Testis (tissue), 3 donors: ENCODE data around the gene HYAL1. TPM values are rescaled to one million over a fixed set of nuclear protein-coding genes. Genes with fewer than 3 reads are reported as not detected.
"Not testable (repeated sequence)": the region's sequence is repeated elsewhere in the genome, so short reads cannot be mapped to it uniquely, and the experiment has no call there.

Source experiments
- DNase-seq: peaks from one replicate; pipeline ENCODE4 v3.0.0-alpha.2; 2019
- H3K27ac ChIP-seq, 2 donors: fragments of 200-600 bp; sonication (generic); one replicate each; pipeline ENCODE4 v1.5.1; 2019
- H3K27me3 ChIP-seq: fragments of 200-600 bp; sonication (generic); one replicate; pipeline ENCODE4 v1.5.1; 2019
- H3K36me3 ChIP-seq: fragments of 200-600 bp; sonication (generic); one replicate; pipeline ENCODE4 v1.5.1; 2017; ENCODE audit warnings: low read depth; ENCODE audit errors: missing control alignments
- H3K4me1 ChIP-seq: fragments of 200-600 bp; sonication (generic); one replicate; pipeline ENCODE4 v1.5.1; 2019
- H3K4me3 ChIP-seq, 2 donors: fragments of 200-600 bp; sonication (generic); one replicate each; pipeline ENCODE4 v1.5.1; 2017 to 2019
- H3K9me3 ChIP-seq: fragments of 200-600 bp; sonication (generic); one replicate; pipeline ENCODE4 v1.5.1; 2017
- POLR2A ChIP-seq: fragments of 450-650 bp; IDR thresholded peaks from one replicate; pipeline ENCODE4 v1.6.1; 2017; ENCODE audit warnings: antibody characterized with exemption, mild to moderate bottlenecking, moderate library complexity
- WGBS, 2 donors: methylation state at CpG; one replicate each; pipeline ENCODE4 v1.1.5; 2018; 5-methylcytosine and 5-hydroxymethylcytosine counted together
- intact Hi-C: fragments of 100-400 bp; cut with DNase I; formaldehyde crosslinking; loops from one replicate; pipeline ENCODE4 v1.15.1; 2023; ENCODE audit warnings: low total_unique reads
- polyA plus RNA-seq: library from polyadenylated mRNA; stranded (reverse); fragments of 350-450 nt; fragmentation: Illumina TruSeq; extraction: RNeasy Lipid Tissue Mini Kit (QIAGEN cat#74804); gene quantifications from one replicate; pipeline ENCODE4 v1.2.3, GENCODE V29; 2014; ENCODE audit warnings: low read depth, low replicate concordance; ENCODE audit not compliant: insufficient read depth
- total RNA-seq, 2 donors: library from RNA; depleted of rRNA; stranded (reverse); fragments of >200 nt; gene quantifications; one replicate each; pipeline ENCODE4 v1.2.3, GENCODE V29; 2016
- TF ChIP-seq, protein P1 (sequence below), 3 experiments: fragments of 450-650 bp in 2 of 3; fragments of 200-600 bp in 1 of 3; sonication (generic) in 1 of 3; IDR thresholded peaks; one replicate each; pipeline ENCODE4 v1.5.1; 2016 to 2019; ENCODE audit warnings: antibody characterized with exemption in 3 of 3, mild to moderate bottlenecking in 2 of 3, moderate library complexity in 1 of 3

HYAL1 gene
- total and polyA plus RNA-seq, 3 donors from 2014 or later: 2.7 to 3.7 (median 3.2) TPM

- H3K36me3 ChIP-seq: no peaks in the 10 kb centered on the region
- H3K9me3 ChIP-seq: no peaks in the 10 kb centered on the region
- H3K4me3 ChIP-seq: no peak overlapping the region
- 59 to 71% methylated on average over 6 of the region's 6 CpGs for WGBS, 2 donors
- no peaks in the 10 kb centered on the region for H3K27me3 ChIP-seq
- peak overlapping the region; percentile 66 to 72 for H3K27ac ChIP-seq
- DNase-seq: no peak
- TF ChIP-seq POLR2A: no peak
- TF ChIP-seq, protein P1, sequence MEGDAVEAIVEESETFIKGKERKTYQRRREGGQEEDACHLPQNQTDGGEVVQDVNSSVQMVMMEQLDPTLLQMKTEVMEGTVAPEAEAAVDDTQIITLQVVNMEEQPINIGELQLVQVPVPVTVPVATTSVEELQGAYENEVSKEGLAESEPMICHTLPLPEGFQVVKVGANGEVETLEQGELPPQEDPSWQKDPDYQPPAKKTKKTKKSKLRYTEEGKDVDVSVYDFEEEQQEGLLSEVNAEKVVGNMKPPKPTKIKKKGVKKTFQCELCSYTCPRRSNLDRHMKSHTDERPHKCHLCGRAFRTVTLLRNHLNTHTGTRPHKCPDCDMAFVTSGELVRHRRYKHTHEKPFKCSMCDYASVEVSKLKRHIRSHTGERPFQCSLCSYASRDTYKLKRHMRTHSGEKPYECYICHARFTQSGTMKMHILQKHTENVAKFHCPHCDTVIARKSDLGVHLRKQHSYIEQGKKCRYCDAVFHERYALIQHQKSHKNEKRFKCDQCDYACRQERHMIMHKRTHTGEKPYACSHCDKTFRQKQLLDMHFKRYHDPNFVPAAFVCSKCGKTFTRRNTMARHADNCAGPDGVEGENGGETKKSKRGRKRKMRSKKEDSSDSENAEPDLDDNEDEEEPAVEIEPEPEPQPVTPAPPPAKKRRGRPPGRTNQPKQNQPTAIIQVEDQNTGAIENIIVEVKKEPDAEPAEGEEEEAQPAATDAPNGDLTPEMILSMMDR (IDR thresholded peaks at IDR 0.05): no peak
- intact Hi-C loops: no loop called here
- peaks cover 66% of the 10 kb centered on the region for H3K4me1 ChIP-seq
Measured at GRCh38 chr3:50263478-50264382, 39.6 kb downstream of the HYAL1 start.

- no peaks in the 10 kb centered on the region for H3K27me3 ChIP-seq
- 82 to 85% methylated on average over 7 of the region's 7 CpGs for WGBS, 2 donors
- H3K27ac ChIP-seq: no peak overlapping the region
- no peak for DNase-seq
- H3K9me3 ChIP-seq: no peaks in the 10 kb centered on the region
- TF ChIP-seq POLR2A: no peak
- TF ChIP-seq, protein P1 (IDR thresholded peaks at IDR 0.05): no peak
- no peaks in the 10 kb centered on the region for H3K36me3 ChIP-seq
- H3K4me3 ChIP-seq: no peak overlapping the region
- intact Hi-C loops: no loop called here
- peaks cover 60% of the 10 kb centered on the region for H3K4me1 ChIP-seq
Measured at GRCh38 chr3:50262778-50263177, 40.6 kb downstream of the HYAL1 start.

DNA sequence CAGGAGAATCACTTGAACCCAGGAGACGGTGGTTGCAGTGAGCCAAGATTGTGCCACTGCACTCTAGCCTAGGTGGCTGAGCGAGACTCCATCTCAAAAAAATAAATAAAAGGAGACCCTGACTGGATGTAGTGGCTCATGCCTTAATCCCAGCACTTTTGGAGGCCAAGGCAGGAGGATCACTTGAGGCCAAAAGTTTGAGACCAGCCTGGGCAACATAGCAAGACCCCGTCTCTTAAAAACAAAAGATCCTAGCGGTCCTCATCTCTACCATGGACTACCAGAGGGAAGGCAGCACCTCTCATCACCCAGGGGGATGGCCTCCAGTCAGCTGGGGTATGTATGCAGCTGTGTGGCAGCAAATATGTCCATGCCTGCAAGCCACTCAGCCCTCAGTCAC, 41.2 kb downstream of the HYAL1 start:
- Histone ChIP-seq H3K27ac (peak overlapping the region in 1 of 2 donors; percentile 99), H3K4me1 (peaks cover 55% of the 10 kb centered on the region)
- H3K27me3 ChIP-seq, H3K36me3 ChIP-seq, intact Hi-C loops, H3K4me3 ChIP-seq, DNase-seq, H3K9me3 ChIP-seq: not testable (repeated sequence)
- WGBS, 2 donors: 95 to 99% methylated on average over 4 of the region's 4 CpGs

GRCh38 chr3:50261505-50261904, 41.9 kb downstream of the HYAL1 start:
- Histone ChIP-seq H3K27me3 (no peaks in the 10 kb centered on the region), H3K36me3 (no peaks in the 10 kb centered on the region), H3K27ac (peak overlapping the region; percentile 99), H3K4me3 (no peak overlapping the region), H3K4me1 (peaks cover 48% of the 10 kb centered on the region), H3K9me3 (no peaks in the 10 kb centered on the region)
- no peak for TF ChIP-seq POLR2A
- TF ChIP-seq, protein P1 (IDR thresholded peaks at IDR 0.05): no peak
- intact Hi-C loops: no loop called here
- 27 to 57% methylated on average over 1 to 2 of the region's 2 CpGs for WGBS, 2 donors
- no peak for DNase-seq

DNA sequence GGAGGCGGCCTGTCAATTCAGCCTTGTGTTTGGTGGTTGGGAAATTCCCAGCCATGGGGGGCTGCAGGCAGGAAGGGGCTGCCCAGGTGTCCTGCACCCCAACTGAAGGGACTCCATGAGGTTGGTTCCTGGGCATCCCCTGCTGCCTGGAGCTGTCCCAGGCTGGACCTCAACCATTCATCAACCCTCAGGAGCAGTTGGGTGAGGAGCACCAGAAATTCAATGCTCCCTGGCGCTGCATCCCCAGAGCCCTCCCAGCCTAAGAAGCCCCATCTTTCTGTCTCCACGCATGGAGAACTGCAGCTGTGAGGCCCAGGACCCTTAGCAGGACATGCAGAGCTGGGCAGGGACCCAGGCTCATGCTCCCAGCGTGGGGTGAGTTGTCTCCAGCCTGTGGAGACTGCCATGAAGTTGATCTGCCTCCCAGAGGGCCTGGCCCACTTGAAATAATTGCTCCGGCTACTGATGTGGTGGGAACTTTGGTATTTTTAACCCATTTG, 42.4 kb downstream of the HYAL1 start:
- no peak for DNase-seq
- intact Hi-C loops: no loop called here
- H3K4me3 ChIP-seq: peak overlapping the region; percentile 75 to 78
- peak overlapping the region; percentile 99 for H3K27ac ChIP-seq
- H3K36me3 ChIP-seq: no peaks in the 10 kb centered on the region
- no peaks in the 10 kb centered on the region for H3K9me3 ChIP-seq
- no peaks in the 10 kb centered on the region for H3K27me3 ChIP-seq
- 49% methylated on average over 4 of the region's 5 CpGs; no CpG with 5 or more reads in 1 of the 2 donors for WGBS, 2 donors
- TF ChIP-seq, protein P1 (IDR thresholded peaks at IDR 0.05): no peak
- no peak for TF ChIP-seq POLR2A
- peaks cover 42% of the 10 kb centered on the region for H3K4me1 ChIP-seq
